GM19193 (cell line): ENCODE results near the gene MUS81.
A peak's percentile ranks its signal among the peaks of the same experiment; 100 is the strongest.

Source experiments
- POLR2A ChIP-seq: IDR thresholded peaks from 4 replicates; pipeline ENCODE4 v1.6.1; 2011; ENCODE audit not compliant: insufficient read depth, insufficient read length; ENCODE audit errors: extremely low read depth

MUS81 gene

DNA sequence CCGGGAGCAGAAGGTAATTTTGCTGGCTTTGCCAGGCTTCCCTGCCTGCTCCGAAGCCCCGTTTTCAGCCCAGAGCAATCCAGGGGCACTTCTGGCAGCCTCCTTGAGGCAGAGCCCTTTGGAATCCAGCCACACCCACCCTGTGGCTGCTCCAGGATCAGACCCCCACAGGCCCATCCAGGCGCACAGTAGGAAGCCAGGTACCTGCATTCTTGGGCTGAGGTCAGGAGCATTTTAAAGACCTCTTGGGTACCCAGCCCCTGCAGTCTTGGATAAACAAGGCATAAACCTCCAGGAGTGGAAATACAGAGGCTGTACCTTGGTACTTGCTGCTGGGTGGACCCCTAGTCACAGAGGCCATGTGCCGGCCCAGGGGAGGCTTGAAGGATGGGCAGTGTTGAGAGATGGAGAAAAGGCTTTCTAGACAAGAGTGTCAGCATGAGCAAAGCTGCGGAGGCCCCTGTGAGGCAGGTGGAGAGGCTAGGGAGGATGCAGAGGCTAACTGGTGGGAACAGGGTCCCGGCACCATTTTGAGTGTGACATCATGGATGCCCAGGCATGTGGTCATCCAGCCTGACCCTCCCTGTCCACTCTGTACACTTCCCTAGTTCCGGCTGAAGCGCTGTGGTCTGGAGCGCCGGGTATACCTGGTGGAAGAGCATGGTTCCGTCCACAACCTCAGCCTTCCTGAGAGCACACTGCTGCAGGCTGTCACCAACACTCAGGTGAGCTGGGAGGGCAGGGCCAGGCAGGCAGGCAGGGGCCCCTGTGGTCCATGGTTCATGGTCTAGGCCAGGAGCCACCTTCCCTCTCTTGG is 3.9 kb downstream of the MUS81 start:
- peak; percentile 21 for TF ChIP-seq POLR2A

DNA sequence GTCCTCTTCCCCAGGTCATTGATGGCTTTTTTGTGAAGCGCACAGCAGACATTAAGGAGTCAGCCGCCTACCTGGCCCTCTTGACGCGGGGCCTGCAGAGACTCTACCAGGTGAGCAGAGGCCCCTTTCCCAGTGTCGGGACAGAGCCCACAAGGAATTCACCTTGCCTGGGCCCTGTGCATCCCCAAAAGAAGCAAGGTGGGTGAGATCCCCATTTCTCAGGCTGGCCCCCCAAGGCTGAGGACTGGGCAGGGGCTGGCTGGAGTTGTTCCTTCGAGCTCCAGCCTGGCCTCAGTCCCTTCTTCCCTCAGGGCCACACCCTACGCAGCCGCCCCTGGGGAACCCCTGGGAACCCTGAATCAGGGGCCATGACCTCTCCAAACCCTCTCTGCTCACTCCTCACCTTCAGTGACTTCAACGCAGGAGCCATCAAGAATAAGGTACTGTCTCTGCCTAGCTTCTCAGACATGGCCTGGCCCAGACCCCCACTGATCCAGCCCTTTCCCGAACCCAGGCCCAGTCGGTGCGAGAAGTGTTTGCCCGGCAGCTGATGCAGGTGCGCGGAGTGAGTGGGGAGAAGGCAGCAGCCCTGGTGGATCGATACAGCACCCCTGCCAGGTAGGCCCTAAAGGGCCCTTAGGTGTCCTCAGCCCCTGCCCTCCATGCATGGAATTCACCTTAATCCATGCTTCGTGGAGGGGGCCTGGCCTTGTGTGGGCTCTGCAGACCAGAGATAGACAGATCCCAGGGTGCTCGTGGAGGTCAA is 4.7 kb downstream of the MUS81 start:
- no peak for TF ChIP-seq POLR2A

DNA sequence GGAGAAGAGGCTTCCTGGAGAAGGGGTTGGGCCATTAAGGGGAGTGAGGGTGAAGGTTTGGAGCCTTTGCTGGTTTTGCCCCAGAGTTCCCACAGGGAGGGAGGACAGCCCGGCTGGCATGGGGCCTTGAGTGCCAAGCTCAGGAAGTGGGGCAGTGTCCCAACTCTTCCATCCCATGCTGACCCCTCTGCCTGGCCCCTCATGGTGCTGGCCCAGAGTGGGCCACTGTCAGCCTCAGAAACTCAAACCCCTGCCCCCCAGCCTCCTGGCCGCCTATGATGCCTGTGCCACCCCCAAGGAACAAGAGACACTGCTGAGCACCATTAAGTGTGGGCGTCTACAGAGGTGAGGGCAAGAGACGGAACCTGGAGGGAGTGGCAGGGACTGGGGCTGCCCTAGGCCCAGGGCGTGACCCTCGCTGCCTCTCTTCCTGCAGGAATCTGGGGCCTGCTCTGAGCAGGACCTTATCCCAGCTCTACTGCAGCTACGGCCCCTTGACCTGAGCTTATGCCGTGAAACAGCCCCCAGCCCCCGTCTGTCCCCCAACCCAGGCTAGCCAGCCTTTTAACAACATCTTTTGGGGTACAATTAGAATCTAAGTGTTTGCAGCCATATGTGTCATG is 5.4 kb downstream of the MUS81 start:
- no peak for TF ChIP-seq POLR2A

DNA sequence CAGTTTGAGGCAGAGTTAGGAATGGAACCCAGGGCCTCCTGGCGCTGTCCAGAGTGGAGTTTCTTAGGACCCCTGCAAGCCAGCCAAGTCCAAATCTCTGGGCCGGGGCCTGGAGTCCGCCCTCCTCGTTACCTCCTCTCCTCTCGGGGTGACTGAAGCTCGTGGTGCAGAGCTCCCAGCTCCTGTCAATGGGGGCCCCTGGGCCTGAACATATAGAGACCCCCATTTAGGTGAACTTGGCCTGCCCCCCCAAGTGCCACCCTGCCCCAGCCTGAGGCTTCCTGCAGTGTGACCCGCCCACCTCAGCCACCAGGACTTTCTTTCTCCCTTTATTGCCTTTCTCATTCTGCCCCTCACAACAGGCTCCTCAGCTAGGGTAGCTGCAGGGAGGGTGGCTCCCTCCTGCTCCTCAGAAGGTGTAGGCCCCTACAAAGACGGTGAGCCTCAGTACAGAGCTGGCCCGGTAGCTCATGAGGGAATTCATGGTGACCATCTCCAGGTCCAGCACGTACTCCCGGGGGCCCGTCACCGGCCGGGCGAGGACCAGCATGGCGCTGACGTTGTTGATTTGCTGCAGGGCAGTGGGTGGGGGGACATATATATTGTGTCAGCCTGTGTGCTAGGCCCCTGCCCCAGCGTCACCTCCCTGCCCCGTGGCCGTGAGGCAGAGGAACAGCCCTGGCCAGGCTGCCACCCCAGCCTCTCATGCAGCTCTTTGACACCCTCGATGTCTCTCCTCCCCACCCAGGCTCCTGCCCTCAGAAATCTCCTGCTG is 6.5 kb downstream of the MUS81 start:
- no peak for TF ChIP-seq POLR2A

DNA sequence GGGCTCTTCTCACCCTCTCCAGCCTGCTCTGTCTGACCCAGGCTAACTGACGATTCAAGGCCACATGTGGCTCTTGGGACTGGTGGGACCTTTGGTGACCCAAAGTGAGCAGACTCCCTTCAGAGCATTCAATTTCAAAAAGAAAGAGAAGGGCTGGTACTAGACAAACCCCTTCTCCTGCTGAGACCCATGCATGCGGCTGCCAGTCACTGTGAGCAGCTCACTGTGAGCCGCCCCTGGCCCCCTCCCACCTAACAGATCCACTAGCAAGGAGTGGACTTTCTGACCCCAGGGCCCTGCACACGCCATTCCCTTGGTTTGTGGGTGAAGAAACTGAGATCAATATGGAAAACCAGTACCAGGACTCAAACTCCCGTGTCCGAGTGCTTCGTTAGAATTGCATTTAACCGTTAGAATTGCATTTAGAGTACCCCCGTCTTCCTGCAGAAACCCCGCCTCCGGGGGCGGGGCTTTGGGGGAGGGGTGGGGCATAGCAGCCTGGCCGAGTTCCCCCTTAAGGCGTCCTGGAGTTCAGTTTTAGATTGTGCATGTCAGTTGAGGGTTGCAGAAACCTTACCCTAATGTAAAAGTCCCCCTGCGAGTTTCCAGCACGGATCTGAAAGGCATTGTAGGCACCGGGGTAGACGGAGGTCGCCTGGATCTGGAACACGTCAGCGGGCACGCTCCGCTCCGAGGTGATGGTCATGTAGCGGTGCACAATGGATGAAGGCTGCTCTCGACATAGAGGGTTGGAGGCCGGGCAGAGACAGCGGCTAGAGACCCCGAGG is 7.2 kb downstream of the MUS81 start:
- no peak for TF ChIP-seq POLR2A

DNA sequence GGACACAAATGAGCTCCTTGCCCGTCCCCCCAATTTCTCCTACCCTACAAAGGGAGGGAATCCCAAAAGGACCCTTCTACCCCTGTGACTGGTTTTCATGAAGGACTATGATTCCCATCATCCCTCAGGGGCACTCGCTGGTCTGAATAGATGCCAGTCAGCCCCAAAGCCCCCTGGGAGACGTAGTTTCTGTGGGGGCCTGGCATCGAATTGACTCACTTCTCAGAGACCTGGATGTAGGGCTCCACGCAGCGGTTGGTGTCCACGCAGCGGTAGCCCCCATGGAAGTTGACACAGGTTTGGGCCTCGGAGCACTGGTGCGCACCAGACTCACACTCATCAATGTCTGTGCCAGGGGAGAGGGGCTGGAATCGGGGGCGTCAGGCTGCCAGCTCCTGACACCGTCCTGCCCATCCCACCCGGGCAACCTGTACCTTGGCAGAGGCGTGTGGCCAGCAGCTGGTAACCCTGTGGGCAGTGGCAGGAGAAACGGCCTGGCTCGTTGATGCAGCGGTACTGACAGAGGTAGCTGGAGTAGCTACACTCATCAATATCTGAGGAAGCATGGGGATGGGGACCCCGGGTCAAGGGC is 7.9 kb downstream of the MUS81 start:
- TF ChIP-seq POLR2A, result no peak

DNA sequence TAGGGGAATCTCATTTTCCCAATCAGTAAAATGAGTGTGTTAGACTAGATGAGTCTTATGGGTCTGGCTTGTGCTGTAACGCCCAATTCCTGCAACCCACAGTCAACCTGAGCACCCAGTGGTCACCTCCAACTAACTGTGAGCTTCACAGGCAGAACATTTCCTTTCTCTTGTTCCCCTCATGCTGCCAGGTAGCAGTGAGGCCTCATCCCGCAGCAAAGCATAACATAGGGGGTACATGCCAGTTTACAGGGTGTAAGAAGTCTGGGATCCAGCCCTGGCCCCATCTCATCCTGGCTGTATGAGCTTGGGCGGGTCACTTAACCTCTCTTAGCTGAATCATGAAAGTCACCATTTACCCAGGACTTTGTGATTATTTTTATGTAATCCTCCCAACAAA is 8.7 kb downstream of the MUS81 start:
- TF ChIP-seq POLR2A, result no peak

DNA sequence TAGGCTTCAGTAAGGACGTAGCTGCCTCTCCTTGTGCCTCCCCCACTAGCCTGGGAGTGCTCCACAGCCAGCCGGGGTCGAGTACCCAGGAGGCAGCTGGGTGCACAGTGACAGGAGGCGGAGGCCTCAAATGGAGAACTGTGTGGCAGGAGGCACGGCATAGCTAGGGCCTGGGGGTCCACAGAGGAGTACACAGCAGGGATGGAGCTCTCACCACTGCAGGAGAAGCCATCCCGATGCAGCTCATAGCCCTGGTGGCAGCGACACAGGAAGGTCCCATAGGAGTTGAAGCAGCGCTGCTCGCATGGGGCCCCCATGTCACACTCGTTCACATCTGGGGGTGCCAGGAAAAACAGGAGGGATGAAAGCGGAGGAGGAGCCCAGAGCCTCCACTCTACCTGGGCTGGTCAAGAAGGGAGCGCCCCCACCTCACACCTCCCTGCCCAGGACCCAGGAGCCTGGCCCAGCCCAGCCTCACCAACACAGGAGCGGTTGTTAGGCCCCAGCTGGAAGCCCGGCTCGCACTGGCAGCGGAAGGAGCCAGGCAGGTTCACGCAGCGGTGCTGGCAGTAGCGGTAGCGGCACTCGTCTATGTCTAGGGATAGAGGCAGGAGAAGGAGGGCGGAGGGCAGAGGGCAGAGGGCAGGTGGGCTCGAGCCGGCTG is 9.5 kb downstream of the MUS81 start:
- no peak for TF ChIP-seq POLR2A

DNA sequence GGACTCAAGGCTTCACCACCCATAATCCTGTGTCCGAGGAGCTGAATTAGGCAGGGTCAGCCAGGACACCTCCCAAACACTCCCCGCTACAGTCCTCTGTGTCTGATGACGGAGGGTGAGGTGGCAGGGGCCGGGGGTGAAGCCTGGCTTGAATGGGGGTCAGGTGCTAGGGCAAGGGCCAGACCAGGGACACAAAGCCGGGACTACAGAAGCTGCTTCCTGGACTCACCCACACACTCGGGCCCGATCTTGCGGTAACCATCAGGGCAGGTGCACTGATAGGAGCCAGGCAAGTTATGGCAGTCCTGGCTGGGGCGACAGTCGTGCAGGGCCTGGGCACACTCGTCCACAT is 10.1 kb downstream of the MUS81 start:
- peak; percentile 27 for TF ChIP-seq POLR2A

DNA sequence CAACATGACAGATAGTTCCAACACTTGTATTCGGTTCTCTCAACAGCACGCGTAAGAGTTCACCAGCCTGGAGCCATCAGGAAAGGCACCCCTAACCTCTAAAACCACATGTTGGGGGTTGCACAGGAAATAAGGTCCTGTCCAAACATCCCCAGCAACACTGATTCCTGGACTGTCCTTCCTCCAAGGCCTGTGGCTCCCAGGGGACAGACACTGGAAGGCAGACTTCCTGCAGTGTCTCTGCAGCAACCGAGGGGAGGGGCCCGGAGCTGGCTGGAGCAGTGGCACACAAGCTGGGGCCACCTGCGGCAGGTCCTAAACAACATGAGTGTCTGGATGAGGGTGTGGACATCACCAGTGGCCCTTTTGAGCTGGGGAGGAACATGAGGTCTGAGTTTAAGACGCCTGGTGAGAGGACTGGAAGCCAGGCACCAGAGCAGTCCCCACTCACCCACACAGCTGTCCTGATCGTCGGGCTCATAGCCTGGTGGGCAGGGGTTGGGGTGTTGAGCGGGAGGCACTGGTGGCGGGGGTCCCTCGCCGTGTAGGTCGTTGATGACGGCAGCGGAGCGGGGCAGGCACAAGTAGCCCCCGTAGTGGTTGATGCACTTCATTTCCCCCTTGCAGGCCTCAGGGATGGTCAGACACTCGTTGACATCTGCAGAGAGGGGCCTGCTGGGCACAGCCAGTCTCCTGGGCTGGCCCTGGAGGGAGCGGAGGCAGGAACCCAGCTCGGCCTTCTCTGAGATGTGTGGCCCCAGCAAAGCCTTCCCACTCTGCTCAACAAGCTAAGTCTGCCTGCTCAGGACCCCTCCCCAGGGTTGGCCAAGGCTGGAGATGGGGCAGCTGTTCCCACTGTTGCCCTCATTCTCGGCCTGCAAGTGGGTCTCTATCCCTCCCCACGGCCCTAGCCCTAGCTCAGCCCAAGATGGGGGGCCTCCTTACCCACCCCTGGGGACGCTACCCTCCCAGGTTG is 10.8 kb downstream of the MUS81 start:
- TF ChIP-seq POLR2A, result no peak

DNA sequence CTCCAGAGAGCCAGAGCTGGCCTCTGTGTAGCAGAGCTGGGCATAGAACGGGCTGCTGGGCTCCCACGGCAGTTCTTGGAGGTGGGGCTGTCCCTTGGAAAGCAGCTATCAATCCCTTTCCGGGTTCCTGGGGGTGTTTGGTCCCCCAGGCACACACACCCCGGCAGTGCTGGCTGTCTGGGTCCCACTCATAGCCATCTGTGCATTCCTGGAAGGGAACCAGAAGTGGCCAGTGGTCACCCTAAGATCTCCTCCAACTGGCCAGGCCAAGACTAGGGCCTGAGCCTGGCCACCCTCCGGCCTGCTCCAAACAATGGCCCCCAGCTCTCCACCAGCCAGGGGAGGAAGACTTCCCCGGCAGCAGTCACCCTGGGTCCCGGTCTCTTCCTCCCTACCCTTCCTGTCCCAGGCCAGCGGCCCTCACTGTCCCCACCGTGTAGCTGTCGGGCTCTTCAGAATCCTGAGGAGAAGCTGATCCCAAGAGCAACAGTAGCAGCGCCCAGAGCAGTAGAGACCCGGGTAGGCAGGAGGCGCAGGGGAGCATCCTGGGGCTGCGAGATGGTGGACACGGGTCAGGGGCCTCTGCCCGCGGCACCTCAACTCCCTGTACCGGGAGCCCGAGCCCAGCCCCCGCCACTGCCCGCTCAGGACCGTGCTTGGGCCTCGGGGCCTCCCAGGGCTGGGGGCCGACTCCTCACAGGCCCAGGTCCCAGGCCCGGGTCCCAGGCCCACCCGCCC is 11.7 kb downstream of the MUS81 start:
- no peak for TF ChIP-seq POLR2A
